Measurements from ENCODE around the gene TP53I11.

The TP53I11 gene

GRCh38 chr11:44952500-44953260, 2.0 kb upstream of the TP53I11 start:
- no peak for DNase-seq
- peak overlapping the region; percentile 98 for H3K27ac ChIP-seq
- peaks cover 18% of the 10 kb centered on the region for H3K36me3 ChIP-seq
- no peaks in the 10 kb centered on the region for H3K9me3 ChIP-seq (ENCODE audit: severe bottlenecking)
- no peak overlapping the region for H3K4me3 ChIP-seq (ENCODE audit: low read depth, low read length)
- H3K27me3 ChIP-seq (ENCODE audit: insufficient read depth, low read depth, severe bottlenecking) = no peaks in the 10 kb centered on the region
- no peak for TF ChIP-seq CTCF (IDR thresholded peaks at IDR 0.05; ENCODE audit: low read depth, low read length)

GRCh38 chr11:44952082-44952481, 1.4 kb upstream of the TP53I11 start:
- Histone ChIP-seq H3K36me3 (peaks cover 23% of the 10 kb centered on the region), H3K27ac (peak overlapping the region; percentile 98), H3K4me3 (ENCODE audit: low read depth, low read length) (no peak overlapping the region), H3K27me3 (ENCODE audit: insufficient read depth, low read depth, severe bottlenecking) (no peaks in the 10 kb centered on the region), H3K9me3 (ENCODE audit: severe bottlenecking) (no peaks in the 10 kb centered on the region)
- DNase-seq = no peak
- no peak for TF ChIP-seq CTCF (IDR thresholded peaks at IDR 0.05; ENCODE audit: low read depth, low read length)

GRCh38 chr11:44950031-44950624, 555 bp downstream of the TP53I11 start:
- Histone ChIP-seq H3K4me3 (ENCODE audit: low read depth, low read length) (peak overlapping the region; percentile 89), H3K27me3 (ENCODE audit: insufficient read depth, low read depth, severe bottlenecking) (no peaks in the 10 kb centered on the region), H3K27ac (peak overlapping the region; percentile 98), H3K36me3 (peaks cover 42% of the 10 kb centered on the region), H3K9me3 (ENCODE audit: severe bottlenecking) (no peaks in the 10 kb centered on the region)
- no peak for DNase-seq
- no peak for TF ChIP-seq CTCF (IDR thresholded peaks at IDR 0.05; ENCODE audit: low read depth, low read length)

GRCh38 chr11:44949160-44950030, 1.3 kb downstream of the TP53I11 start:
- H3K27ac ChIP-seq = peak overlapping the region; percentile 98
- DNase-seq = peak; percentile 87

GRCh38 chr11:44948155-44948554, 2.5 kb downstream of the TP53I11 start:
- TF ChIP-seq CTCF (IDR thresholded peaks at IDR 0.05; ENCODE audit: low read depth, low read length) = no peak
- peaks cover 60% of the 10 kb centered on the region for H3K36me3 ChIP-seq
- DNase-seq = no peak
- no peaks in the 10 kb centered on the region for H3K9me3 ChIP-seq (ENCODE audit: severe bottlenecking)
- no peak overlapping the region for H3K4me3 ChIP-seq (ENCODE audit: low read depth, low read length)
- H3K27me3 ChIP-seq (ENCODE audit: insufficient read depth, low read depth, severe bottlenecking) = no peaks in the 10 kb centered on the region
- H3K27ac ChIP-seq = no peak overlapping the region

More at GRCh38 chr11:44949160-44950030, 1.3 kb downstream of the TP53I11 start:
- H3K9me3 ChIP-seq (ENCODE audit: severe bottlenecking) = no peaks in the 10 kb centered on the region
- peaks cover 50% of the 10 kb centered on the region for H3K36me3 ChIP-seq
- TF ChIP-seq CTCF (IDR thresholded peaks at IDR 0.05; ENCODE audit: low read depth, low read length) = peak; percentile 68
- H3K4me3 ChIP-seq (ENCODE audit: low read depth, low read length) = peak overlapping the region; percentile 89
- H3K27me3 ChIP-seq (ENCODE audit: insufficient read depth, low read depth, severe bottlenecking) = no peaks in the 10 kb centered on the region

All from WERI-Rb-1 (cell line).